SKM-1 treated with dmso at 0.1 percent for 144 hours (cell line): ENCODE data around the gene F13B.
"Not testable (repeated sequence)": the region's sequence is repeated elsewhere in the genome, so short reads cannot be mapped to it uniquely, and the experiment has no call there.

Experiments
- DNase-seq: peaks from one replicate; lab custom pipeline; 2025; ENCODE audit not compliant: unreplicated experiment; lab: John Stamatoyannopoulos, UW

Gene F13B, protein sequence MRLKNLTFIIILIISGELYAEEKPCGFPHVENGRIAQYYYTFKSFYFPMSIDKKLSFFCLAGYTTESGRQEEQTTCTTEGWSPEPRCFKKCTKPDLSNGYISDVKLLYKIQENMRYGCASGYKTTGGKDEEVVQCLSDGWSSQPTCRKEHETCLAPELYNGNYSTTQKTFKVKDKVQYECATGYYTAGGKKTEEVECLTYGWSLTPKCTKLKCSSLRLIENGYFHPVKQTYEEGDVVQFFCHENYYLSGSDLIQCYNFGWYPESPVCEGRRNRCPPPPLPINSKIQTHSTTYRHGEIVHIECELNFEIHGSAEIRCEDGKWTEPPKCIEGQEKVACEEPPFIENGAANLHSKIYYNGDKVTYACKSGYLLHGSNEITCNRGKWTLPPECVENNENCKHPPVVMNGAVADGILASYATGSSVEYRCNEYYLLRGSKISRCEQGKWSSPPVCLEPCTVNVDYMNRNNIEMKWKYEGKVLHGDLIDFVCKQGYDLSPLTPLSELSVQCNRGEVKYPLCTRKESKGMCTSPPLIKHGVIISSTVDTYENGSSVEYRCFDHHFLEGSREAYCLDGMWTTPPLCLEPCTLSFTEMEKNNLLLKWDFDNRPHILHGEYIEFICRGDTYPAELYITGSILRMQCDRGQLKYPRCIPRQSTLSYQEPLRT

DNA sequence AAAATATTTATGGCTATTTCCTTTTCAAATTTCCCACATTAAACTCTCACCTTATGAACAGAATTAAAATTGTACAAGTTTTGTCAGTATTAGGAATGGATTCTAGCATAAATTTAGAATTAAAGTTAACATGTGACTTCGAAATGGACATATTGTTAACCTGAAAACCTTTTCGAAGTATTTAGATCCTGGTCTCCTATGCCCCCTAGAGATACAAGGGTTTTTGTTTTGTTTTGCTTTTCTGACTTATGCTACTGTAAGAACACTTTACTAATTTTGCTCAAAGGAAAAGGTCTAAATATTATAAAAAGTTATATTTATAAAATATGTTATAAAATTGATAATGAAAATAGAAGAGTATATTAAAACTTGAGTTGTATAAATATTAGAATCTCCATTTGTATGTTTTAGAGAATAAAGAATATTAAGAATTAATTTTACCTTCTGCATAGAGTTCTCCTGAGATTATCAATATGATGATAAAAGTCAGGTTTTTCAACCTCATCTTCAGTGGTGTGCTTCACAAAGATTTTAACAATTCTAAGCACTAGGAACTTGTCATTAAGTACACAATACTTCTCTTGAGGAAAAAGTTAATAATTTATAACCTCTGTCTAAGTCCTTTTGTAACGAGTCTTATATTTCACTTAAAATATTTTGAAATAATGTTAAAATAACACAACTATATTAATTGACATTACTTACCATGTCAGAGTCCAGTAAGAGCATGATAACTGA lies at the start of gene F13B:
F13B (minus strand) TSS at position 542 of the 738 bp plus-strand sequence; CDS start at position 505, 37 bp downstream.
- no peak for DNase-seq

DNA sequence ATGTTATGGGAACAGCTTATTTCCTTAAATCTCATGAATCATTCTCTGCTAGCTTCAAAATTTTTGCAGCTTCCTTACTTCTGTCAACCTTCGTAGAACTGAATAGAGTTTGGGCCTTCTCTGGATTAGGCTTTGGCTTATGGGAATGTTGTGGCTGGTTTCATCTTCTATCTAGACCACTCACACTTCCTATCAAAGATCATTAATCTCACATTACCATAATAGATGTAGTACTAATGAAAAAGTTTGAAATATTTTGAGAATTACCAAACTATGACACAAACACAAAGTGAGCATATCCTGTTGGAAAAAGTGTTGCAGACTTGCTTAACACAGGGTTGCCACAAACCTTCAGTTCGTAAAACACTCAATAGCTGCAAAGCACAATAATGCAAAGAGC lies 49.1 kb upstream of the F13B start:
- no peak for DNase-seq

DNA sequence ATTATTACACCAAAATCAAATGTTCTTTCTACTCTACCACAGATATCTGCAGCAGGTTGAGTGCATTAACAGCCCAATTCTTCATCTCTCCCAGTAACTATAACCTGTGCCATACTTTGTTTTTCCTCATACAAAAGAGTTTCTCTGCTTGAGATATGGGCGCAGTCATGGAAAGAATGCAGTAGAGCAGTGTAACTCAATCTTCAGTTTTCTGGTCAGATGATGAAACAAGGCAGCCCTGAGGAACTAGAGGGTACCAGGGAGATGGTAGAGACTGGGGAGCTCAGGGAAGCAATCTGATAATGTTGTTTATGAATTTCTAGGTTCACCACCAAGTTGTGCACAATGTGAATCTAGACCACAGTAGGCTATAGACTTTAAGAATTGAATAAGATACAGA lies 39.8 kb upstream of the F13B start:
- DNase-seq, result no peak

DNA sequence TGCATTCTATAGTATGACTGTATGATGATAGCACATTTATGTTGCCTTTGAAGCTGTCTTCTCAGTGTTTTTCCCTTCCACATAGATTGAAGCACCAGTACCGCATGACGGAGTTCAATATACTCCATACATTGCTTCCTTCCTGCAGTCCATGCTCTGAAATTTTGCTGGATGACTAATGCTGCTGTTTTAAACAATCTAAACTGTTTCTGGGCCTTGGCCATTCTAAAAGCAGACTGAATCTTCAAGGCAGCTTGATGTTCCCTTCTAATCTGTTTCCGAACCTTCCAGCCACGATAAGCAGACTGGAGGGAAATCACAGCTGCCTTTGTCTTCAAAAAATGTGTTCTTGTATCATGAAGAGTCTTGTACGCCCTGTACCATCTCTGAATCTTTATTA lies 36.2 kb upstream of the F13B start:
- DNase-seq, result no peak

DNA sequence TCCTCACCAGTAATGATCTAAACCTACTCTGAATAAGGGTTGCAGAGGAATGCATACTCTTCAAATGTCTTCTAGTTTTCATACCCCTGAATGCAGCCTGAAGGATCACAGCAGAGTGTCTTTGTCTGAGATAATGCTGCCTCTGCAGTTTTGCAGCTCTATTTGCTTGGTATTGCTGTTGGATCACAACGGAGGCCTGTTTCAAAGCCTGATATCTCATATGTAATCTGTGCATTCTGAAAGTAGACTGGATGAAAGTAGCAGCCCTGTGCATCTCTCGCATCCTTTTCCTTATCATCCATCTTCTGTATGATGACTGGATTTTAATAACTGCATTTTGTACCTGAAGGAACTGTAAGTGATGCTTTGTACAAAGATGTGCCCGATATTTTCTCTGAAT lies 34.9 kb upstream of the F13B start:
- no peak for DNase-seq

DNA sequence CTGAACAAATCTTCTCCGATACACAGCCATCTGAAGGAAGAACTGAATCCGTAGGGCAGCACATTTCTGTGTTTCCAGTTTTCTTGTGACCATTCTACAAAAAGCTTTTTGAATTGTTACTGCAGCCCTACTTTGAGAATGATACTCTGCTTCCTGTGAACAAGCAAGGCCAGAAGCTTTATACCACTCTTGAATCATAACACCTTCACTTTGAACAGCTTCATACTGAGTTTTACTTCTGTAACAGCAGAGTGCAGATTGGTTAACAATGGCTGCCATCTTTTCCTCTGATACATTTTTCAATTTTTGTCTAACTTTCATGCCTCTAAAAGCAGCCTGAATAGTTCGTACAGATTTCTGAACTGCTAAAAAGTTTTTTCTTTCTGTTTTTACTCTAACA lies 33.6 kb upstream of the F13B start:
- DNase-seq, result no peak

DNA sequence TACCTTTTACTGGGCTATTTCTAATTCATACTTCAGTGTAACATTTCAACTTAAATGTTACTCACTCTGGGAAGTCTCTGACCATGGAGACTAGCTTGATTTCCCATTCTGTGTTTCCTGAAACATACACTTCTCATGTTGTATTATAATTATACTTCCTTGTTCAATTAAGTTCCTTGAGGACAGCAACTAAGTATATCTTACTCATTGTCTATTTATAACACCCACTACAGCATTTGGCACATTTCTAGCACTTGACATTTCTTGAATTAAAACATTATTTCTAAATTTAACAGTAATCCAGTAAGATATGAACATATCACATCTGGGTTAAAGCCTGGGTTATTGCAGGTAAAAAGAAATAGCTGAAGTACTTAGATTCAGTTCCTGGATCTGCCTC lies 32.4 kb upstream of the F13B start:
- DNase-seq, result no peak

DNA sequence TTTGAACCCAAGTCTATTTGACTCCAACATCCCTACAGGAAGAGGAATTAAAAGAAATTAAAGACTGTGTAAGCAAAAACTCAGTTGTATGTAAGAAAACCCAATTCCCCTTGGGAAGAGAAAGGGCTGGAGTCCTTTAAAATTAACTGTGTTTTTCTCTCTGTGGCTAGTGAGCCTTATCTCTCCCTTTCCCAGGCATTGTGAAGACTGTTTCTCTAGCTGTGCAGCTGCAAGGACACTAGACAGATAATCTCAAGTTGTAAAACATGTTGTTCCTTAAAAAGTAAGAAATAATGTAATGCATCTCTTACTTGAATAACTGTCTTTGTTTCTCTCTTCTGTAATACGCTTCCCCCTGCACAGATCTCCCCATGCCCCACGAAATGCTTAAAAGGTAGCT lies 29.9 kb upstream of the F13B start:
- DNase-seq, result not testable (repeated sequence)

DNA sequence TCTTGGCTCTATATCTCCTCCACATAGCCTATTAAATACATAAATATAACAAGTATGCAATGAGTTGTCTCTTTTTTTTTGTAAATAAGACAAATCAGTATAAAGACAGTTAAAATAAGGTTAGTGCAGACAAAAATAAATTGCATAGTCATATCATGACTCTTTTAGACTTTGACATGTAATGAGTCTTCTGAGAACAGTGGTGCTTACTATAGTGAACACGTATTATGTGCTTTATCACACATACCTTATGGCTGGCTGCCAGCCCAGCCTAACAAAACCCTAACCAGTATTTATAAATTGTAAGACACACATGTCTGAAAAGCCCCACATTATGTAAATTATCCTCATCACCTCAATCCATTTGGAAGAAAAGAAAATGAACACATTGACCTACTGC lies 29.1 kb upstream of the F13B start:
- DNase-seq, result no peak

DNA sequence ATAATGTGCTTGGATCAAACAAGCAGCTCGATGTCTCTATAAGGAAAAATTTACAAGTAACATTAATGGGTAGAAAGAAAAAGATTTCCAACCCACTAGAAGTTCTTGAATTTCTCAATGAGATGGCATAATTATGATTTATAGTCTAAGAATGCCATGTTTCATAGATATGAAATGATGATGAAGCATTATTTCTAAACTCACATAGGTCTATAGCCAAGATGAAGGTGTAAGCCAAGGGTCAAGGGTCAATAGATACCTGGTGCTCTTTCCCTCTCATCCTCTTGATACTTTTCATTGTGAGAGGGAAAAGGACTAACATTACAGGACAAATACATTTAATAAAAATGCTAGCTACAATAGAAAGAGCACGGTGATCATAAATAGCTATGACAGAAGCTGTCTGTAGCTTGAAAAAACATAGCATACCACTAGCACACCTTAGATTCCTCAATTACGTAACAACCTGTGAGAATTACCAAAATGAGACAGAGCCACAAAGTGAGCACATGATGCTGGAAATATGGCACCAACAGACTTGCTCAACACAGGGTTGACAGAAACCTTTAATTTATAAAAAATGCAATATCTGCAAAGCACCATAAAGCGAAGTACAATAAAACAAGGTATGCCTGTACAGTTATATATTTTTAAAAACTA lies 26.3 kb upstream of the F13B start:
- DNase-seq, result no peak

DNA sequence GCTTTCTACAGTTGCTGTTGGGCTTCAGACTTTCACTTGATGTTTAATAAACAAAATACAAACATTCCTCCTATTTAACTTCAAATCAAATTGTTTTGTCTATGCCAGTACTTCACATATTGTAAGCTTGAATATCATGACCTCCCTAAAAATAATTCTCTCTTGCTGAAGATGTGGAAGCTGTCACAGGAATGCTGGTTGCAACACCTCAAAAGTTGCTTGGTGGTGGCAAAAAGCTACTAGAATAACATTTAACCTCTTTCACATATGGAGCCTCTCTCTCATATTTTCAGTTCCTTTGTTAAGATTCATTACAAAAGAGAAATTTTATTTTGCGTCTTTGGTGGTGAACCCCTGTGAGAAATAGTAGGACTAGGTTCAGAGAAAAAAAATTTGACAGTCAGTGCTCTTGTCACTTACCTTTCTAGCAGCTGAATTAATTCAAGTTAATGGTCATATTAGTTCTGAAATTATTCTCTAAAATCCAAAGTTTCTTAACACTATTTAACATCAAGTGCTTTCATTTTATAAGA lies 25.5 kb upstream of the F13B start:
- no peak for DNase-seq

DNA sequence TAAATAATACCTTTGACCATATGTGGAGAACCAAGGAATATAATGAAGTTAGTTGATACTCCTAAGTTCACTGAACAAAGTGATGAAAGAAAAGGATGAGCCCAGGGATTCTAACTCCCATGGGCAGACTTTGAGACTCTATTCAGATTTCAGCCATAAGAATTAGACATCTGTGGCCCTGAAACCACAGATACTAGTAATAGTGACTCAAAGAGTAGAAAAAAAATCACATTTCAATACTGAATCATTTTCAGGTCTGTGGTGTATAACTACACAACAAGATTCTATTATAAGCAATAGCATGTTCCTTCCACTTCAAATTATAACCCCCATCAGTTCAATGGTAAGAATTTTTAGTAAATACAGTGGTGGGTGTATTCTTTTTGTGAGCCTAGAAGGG lies 16.4 kb upstream of the F13B start:
- DNase-seq, result no peak

DNA sequence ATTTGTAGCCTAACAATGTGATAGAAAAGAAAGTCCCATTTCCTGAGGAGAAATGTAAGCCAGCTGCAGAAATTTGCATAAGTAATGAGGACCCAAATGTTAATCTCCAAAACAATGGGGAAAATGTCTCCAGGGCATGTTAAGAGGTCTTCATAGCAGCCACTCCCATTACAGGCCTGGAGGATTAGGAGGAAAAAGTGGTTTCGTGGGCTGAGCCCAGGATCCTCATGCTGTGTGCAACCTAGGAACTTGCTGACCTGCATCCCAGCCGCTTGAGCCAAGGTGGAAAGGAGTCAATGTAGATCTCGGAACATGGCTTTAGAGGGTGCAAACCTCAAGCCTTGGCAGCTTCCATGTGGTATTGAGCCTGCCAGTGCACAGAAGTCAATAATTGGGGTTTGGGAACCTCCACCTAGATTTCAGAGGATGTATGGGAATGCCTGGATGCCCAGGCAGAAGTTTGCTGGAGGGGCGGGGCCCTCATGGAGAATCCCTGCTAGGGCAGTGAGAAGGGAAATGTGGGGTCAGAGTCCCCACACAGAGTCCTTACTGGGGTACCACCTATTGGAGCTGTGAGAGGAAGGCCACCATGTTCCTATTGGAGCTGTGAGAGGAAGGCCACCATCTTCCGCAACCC lies 14.2 kb upstream of the F13B start:
- no peak for DNase-seq

DNA sequence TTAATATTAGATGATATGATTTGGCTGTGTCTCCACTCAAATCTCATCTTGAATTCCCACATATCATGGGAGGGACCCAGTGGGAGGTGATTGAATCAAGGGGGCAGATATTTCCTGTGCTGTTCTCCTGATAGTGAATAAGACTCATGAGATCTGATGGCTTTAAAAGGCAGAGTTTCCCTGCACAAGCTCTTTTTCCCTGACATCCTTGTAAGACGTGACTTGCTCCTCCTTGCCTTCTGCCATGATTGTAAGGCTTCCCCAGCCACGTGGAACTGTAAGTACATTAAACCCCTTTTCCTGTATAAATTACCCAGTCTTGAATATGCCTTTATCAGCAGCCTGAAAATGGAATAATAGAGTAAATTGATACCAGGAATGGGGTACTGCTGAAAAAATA lies 13.3 kb upstream of the F13B start:
- DNase-seq, result no peak

DNA sequence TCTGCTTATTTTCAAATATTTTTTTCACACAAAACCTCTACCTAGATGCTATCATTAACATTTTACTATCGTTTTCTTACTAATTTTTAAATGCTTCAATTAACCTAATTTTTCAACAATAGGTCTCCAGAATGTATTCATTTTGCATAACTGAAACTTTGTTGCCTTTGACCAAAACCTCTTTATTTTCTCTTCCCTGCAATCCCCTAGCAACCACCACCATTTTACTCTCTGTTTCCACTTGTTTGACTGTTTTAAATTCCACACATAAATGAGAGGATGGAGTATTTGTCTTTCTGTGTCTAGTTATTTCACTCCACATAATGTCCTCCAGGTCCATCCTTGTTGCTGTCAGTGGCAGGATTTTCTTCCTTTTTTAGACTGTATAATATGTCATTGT lies 9.5 kb upstream of the F13B start:
- DNase-seq, result no peak

DNA sequence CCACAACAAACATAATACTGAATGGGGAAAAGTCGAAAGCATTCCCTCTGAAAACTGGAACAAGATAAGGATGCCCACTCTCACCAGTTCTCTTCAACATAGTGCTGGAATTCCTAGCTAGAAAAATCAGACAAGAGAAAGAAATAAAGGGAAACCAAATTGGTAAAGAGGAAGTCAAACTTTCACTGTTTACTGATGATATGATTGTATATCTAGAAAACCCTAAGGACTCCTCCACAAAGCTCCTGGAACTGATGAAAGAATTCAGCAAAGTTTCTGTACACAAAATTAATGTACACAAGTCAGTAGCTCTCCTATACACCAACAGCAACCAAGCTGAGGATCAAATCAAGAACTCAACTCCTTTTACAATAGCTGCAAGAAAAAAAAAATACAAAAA lies 6.9 kb upstream of the F13B start:
- no peak for DNase-seq

DNA sequence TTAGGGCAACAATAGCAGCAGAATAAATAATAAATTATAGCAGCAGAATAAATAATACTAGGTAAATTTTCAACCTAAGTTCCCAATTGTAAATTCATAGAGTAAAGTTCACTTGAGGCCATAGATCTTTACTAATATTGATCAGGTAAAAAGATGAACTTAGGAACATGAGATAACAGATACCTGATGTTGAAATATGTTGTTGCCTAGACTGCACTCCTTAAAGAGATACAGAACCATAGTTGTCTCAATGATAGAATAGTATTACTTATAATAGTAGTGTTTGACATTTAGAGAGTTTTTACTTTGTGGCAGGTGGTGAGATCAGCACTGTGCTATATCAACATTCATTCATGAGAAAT lies 378 bp upstream of the F13B start:
- no peak for DNase-seq

DNA sequence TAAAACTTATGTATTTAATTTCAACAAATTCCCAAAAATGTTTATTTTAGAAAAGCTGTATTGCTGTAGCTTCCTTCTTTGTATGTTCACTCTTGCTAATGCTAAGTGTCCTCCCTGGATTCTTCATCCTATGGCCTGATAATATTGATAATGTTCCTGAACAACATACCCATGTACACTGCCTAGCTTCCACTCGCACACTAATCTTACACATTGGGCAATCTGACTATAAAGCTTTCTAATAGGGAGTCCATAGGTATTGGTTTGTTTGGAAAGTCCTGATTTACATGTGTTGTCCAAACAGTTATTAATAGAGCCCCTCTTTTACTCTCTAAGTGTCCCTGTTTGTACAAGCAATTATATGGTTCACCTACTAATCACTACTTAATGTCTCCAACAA lies 783 bp downstream of the F13B start:
- DNase-seq, result no peak

DNA sequence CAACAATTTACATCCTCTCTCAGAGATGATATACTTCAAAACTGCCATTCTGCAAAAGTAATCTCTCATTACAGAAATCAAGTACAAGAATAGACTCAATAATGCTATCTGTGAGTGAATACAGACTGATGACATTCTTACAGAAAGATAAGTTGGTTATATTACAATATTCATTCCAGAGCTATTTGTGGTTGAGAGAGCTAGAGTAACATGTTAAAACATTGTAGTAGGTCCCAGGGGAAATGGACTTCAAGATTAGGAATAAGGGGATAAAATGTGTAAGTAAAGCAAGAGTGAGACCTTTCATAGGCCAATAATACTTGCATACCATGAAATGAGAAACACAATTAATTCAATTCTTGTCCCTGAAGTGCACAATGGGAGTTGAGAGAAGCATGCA lies 1.5 kb downstream of the F13B start:
- no peak for DNase-seq

DNA sequence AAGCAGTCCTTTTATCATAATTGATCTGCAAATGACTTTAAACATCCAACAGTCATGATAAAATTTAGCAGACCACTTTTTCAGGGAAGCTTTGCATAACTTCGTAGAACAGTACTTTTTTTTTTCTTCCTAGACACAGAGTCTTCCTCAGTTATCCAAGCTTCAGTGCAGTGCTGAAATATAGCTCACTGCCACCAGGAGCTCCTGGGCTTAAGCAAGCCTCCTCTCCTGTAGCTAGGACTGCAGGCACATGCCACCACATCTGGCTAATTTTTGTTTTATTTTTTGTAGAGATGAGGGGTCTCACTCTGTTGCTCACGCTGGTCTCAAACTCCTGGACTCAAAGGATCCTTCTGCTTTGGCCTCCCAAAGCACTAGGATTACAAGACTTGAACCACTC lies 3.8 kb downstream of the F13B start:
- DNase-seq, result no peak

DNA sequence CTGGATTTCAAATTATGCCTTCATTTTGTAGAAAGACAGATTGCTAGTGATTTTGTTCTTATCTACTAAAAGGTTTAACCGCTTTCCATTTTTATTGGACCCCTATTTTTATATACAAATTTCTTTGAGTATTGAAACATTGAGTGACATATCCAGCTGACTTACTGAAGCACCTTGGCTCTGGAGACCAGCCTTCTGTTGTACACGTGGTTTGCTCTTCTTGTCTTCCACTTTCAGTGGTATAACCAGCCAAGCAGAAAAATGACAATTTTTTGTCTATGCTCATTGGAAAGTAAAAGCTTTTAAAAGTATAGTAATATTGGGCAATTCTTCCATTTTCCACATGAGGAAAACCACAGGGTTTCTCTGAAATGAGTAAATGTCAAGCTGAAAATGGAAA lies 4.4 kb downstream of the F13B start:
- no peak for DNase-seq
